Stimulated activated CD8-positive, alpha-beta memory T cell treated with anti-CD3 and anti-CD28 coated beads, Interleukin-7, amount 100 ng/mL, for 4 hours (primary cell): Measurements from ENCODE around the gene PPP4R2.
A peak's percentile ranks its signal among the peaks of the same experiment; 100 is the strongest.

ENCODE experiments used
- DNase-seq, 2 donors: peaks; one replicate each; pipeline ENCODE4 v3.0.0-alpha.2; 2020; ENCODE audit warnings: low read depth in 2 of 2

PPP4R2 gene, protein sequence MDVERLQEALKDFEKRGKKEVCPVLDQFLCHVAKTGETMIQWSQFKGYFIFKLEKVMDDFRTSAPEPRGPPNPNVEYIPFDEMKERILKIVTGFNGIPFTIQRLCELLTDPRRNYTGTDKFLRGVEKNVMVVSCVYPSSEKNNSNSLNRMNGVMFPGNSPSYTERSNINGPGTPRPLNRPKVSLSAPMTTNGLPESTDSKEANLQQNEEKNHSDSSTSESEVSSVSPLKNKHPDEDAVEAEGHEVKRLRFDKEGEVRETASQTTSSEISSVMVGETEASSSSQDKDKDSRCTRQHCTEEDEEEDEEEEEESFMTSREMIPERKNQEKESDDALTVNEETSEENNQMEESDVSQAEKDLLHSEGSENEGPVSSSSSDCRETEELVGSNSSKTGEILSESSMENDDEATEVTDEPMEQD

DNA sequence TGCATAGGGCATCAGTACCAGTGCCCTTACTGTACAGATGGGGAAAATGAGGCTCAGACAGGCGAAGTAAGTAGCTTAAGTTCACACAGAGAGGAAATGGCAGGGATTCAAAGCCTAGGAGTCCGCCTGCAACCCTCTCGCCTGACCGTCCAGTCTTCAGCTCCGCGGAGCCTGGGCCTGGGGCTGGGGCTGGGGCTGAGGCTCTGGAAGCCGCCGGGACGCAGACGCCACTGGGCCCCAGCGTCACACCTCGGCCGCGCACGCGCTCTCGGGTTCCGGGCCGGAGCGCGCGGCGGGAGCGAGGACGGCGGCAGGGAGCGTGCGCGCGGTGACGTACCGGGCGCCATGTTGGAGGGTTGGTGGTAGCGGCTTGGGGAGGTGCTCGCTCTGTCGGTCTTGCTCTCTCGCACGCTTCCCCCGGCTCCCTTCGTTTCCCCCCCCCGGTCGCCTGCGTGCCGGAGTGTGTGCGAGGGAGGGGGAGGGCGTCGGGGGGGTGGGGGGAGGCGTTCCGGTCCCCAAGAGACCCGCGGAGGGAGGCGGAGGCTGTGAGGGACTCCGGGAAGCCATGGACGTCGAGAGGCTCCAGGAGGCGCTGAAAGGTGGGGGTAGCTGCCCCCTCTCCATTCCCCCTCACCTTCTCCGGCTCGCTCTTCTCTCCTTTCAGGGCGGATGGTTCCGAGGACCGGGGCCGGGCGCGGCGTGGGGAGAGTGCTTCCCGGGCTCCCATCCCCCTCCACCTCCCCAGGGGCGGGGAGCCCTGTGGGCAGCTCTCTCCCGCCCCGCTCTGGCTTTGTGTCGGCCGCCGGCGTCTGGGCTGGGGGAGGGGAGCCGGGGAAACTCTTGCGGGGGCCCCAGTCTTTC lies at the start of gene PPP4R2:
TSS of gene PPP4R2 (plus strand) at position 339 of the 861 bp plus-strand sequence. CDS start at position 566, 227 bp downstream.
- peak; percentile 79 to 87 for DNase-seq

DNA sequence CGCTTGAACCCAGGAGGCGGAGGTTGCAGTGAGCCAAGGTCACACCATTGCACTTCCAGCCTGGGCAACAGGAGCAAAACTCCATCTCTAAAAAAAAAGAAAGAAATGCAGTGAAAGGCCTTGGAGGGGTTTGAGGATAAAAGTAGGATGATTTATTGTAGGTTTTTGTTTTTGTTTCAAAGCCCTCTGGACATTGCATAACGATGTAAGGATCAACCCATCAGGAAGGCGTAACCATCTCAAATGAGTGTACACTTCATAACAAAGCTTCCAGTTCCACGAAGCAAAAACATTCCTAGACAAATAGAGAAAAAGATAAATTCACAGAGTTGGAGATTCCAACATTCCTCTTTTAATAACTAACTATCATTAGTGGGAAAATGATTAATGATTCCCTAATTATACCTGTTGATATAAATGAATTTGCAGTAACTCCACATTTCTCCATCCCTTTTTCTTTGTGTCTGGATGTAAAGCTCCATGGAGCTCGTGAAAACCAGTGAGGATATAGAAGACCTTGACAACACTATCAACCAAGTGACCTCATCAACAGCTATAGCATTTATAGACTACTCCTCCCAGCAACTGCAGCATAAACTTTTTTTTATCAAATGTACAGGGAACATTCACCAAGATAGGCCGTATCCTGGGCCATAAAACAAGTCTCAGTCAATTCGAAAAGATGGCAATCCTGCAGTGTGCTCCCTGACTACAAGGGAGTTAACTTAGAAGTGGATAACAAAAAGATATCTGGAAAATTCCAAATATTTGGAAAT lies 48.7 kb upstream of the PPP4R2 start:
- DNase-seq, result no peak

DNA sequence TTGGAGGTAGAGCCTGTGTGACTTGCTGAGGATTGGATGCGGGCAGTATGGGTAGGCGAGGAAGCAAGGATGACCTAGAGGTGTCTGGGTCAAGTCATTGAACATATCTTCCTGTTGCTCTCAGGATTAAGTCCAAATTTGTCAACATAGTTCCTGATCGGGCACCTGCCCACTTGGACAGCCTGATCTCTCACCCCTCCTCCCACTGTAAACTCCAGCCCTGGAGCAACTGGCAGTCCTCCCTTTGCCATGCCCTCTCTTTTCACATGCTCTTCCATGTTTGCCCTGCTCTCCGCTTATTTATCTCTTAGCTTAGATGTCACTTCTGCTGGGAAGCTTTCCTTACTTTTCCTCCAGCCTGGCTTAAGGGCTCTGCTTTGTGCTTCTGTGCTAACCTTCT lies 47.6 kb upstream of the PPP4R2 start:
- DNase-seq, result no peak

DNA sequence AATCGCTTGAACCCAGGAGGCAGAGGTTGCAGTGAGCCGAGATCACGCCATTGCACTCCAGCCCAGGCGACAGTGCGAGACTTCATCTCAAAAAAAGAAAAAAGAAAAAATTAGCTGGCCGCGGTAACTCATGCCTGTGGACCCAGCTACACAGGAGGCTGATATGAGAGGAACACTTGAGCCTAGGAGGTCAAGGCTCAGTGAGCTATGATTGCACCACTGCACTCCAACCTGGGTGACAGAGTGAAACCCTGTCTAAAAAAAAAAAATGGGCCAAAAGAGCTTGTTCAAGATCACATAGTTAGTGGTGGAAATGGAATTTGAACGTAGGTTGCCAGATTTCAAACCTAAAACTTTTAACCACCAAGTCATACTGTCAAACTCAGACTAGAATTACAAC lies 46.2 kb upstream of the PPP4R2 start:
- DNase-seq, result no peak

DNA sequence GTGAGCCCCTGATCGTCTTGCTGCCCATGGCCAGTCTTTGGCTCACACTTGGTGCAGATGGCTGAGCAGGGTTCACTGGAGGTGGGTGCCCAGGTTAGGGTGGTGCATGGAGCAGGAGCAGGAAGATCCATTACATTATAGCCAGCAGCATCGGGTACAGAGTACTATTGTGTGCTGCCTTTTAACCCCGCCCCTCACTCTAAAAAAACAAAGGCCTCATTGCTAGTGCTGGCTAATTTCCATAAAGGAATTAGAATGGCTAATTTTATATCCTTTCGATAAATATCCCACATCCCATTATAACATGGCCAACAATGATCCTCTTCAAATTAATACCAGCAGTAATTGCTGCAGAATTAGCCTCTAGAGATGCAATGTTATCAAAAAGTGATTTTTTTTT lies 45.8 kb upstream of the PPP4R2 start:
- no peak for DNase-seq

- no peak for DNase-seq
Measured at GRCh38 chr3:72951259-72951722, 45.3 kb upstream of the PPP4R2 start.

DNA sequence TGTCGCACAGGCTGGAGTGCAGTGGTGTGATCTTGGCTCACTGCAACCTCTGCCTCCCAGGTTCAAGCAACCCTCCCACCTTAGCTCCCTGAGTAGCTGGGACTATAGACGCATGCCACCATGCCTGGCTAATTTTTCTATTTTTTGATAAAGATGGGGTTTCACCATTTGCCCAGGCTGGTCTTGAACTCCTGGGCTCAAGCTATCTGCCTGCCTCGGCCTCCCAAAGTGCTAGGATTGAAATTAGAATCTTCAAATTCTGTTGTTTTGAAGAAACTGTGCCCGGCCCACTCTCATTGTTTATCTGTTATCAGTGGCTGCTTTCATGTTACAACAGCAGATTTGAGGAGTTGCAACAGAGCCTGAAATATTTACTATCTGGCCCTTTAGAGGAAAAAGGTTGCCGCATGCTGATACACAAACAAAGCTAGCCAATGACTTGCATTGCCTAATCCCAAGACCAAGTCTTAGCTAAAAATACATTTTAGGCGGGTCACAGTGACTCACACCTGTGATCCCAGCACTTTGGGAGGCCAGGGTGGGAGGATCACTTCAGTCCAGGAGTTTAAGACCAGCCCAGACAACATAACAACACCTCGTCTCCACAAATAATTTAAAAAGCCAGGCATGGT lies 43.2 kb upstream of the PPP4R2 start:
- DNase-seq, result no peak

- DNase-seq, result no peak
Measured at GRCh38 chr3:72957297-72957696, 39.3 kb upstream of the PPP4R2 start.

DNA sequence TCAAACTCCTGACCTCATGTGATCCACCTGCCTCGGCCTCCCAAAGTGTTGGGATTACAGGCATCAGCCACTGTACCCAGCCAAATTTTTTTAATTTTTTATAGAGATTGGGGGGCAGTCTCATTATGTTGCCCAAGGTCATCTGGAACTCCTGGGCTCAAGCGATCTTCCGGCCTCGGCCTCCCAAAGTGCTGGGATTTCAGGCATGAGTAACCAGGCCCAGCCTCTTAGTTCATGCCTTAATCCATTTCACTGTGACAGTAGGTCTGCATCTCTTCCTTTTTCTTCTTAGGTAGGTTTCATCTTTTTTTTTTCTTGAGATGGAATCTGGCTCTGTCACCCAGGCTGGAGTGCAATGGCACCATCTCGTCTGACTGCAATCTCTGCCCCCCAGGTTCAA lies 37.3 kb upstream of the PPP4R2 start:
- no peak for DNase-seq

- DNase-seq, result no peak
Measured at GRCh38 chr3:72960812-72961518, 35.6 kb upstream of the PPP4R2 start.

DNA sequence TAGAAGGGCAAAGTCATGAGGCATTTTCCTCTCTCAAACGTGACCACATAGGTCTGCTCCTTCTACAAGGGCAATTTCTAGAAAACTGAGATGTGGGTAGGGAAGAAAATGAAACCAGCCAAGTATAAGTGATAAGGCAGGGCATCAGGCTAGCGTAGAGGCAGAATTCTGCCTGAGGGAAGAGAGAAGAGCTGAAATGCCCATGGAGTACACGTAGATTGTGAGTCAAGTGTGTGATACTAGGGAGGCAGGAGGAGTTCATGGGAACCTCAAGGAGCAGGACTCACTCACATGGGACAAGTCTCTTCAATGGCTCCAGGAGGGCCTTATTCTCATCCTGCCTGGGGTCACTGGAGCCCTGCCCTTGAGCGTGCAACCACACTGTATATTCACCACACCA lies 34.9 kb upstream of the PPP4R2 start:
- no peak for DNase-seq

GRCh38 chr3:72962317-72962716 lies 34.3 kb upstream of the PPP4R2 start:
- no peak for DNase-seq

- DNase-seq, result no peak
Measured at GRCh38 chr3:72964633-72965032, 32.0 kb upstream of the PPP4R2 start.

GRCh38 chr3:72968266-72968664 lies 28.3 kb upstream of the PPP4R2 start:
- DNase-seq, result no peak

- no peak for DNase-seq
Measured at GRCh38 chr3:72969766-72970165, 26.8 kb upstream of the PPP4R2 start.

DNA sequence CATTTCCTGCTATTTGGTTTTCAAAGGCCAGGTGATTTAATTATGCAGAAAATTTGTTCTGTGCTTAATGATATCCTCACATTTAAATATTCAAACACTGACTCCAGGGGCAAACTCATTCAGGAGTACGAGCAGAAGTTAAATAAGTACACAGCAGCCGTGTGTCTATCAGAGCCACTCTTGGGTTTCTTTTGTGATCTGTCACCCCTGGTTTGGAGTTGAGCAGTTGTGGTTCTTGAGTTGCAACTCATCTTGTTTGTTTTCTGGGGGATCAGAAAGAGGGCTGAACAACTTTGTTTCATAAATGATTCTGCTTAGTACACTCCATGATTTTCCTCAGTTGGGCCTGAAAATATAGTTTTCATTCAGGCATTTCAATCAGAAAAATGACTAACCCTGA lies 25.7 kb upstream of the PPP4R2 start:
- DNase-seq, result no peak

DNA sequence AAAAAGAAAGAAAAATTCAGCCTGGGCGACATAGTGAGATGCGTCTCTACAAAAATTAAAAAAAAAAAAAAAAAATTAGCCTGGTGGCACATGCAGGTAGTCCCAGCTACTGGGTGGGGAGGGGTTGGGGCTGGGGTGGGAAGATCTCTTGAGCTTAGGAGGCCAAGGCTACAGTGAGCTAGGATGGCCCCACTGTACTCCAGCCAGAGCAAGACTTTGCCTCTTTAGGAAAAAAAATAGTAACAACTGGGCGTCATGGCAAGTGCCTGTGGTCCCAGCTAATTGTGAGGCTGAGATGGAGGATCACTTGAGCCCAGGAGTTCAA lies 23.9 kb upstream of the PPP4R2 start:
- no peak for DNase-seq

DNA sequence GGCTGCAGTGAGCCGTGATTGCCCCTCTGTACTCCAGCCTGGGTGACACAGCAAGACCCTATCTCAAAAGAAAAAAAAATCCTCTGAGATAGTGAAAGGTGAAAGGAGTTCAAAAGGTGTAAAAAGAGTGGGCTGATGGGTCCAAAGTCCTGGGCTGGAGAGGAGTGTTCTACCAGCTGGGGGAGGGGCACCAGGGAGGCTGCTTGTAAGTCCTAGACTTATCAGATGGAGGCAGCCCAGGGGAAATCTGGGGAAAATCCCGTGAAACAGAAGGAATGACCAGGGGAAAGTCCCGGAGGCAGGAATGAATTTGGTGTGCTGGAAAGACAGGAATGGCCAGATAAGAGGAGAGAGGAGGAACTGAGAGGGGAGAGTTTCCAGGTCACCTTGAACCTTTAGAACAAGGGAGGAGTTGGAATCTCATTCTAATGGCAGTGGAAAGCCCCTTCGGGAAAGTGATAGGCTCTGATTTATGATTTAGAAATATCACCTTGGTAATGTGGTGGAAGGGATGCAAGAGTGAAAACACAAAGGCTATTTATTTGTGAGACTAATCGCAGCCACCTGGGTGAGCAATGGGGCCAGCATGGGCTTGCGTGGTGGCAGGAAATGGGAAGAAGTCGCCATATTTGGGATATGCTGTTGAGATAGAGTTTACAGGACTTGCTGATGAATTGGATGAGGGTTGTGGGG lies 23.4 kb upstream of the PPP4R2 start:
- no peak for DNase-seq

GRCh38 chr3:72973786-72974185 lies 22.8 kb upstream of the PPP4R2 start:
- DNase-seq, result no peak

DNA sequence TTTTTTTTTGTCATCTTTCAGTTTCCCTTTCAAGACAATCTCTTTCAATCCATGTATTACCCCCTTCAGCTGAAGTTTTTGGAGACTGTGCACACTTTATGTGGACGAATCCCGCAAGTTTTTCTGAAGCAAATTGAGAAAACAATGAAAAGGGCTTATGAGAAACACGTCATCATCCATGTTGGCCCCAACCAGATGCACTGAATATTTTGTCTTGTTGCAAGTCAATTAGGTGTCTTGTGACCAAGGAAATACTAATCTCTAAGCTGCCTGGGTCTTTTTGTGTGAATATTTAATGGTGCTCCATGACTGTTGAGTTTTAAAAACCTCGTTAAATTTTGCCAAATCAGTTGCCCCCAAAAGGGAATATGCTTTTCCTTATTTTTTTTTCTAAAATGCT lies 21.7 kb upstream of the PPP4R2 start:
- no peak for DNase-seq
